IMR-90 (cell line): ENCODE results near the gene ARHGAP10.

Experiments
- CHD1 ChIP-seq: IDR thresholded peaks from 2 replicates; pipeline ENCODE4 v1.6.1; 2012; ENCODE audit warnings: low read depth, low read length, improper control_type of control experiment
- FOS ChIP-seq: fragments of 150-350 bp; IDR thresholded peaks from 2 replicates; pipeline ENCODE4 v1.6.1; 2016; ENCODE audit warnings: low read depth, low read length
- MAFK ChIP-seq: IDR thresholded peaks from 2 replicates; pipeline ENCODE4 v1.6.1; 2012; ENCODE audit warnings: low read depth, low read length, improper control_type of control experiment
- NFE2L2 ChIP-seq: fragments of 150-350 bp; IDR thresholded peaks from 2 replicates; pipeline ENCODE4 v1.6.1; 2016; ENCODE audit warnings: low read depth, mild to moderate bottlenecking, low read length
- POLR2A ChIP-seq: IDR thresholded peaks from 2 replicates; pipeline ENCODE4 v1.6.1; 2012; ENCODE audit warnings: mild to moderate bottlenecking, low read depth, low read length
- RCOR1 ChIP-seq: IDR thresholded peaks from 2 replicates; pipeline ENCODE4 v1.6.1; 2012; ENCODE audit warnings: mild to moderate bottlenecking, low read length, improper control_type of control experiment; ENCODE audit not compliant: insufficient replicate concordance
- TF ChIP-seq, protein P1 (sequence below): conservative IDR thresholded peaks from 2 replicates; pipeline ENCODE4 v1.5.1; 2012; ENCODE audit warnings: mild to moderate bottlenecking, low read depth, low read length, improper control_type of control experiment

DNA sequence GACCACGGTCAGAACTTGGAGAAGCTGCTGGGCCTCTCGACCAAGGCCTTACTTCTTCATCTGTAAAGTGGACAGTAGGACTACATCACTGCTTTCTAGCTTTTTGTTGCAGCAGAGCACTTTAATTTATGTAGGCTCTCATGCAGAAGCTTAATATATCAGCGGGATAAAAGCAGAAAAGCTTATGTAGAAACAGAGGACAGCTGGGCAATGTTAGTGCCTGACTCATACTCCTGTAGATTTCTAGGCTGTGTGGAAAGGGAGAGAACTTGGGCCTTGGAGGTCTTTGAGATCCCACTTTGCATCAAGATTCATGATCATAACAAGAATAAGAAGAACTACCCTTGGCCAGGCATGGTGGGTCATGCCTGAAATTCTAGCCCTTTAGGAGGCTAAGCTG lies 91.2 kb downstream of the ARHGAP10 start:
- TF ChIP-seq, protein P1, sequence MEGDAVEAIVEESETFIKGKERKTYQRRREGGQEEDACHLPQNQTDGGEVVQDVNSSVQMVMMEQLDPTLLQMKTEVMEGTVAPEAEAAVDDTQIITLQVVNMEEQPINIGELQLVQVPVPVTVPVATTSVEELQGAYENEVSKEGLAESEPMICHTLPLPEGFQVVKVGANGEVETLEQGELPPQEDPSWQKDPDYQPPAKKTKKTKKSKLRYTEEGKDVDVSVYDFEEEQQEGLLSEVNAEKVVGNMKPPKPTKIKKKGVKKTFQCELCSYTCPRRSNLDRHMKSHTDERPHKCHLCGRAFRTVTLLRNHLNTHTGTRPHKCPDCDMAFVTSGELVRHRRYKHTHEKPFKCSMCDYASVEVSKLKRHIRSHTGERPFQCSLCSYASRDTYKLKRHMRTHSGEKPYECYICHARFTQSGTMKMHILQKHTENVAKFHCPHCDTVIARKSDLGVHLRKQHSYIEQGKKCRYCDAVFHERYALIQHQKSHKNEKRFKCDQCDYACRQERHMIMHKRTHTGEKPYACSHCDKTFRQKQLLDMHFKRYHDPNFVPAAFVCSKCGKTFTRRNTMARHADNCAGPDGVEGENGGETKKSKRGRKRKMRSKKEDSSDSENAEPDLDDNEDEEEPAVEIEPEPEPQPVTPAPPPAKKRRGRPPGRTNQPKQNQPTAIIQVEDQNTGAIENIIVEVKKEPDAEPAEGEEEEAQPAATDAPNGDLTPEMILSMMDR, result no peak
- TF ChIP-seq NFE2L2 (no peak), POLR2A (no peak), CHD1 (no peak), FOS (no peak), MAFK (no peak), RCOR1 (no peak)
